ENCODE data around the gene PTPRJ.
"Not testable (repeated sequence)": the region's sequence is repeated elsewhere in the genome, so short reads cannot be mapped to it uniquely, and the experiment has no call there.

PTPRJ gene

GRCh38 chr11:48180627-48181026, 200.3 kb downstream of the PTPRJ start:
- no peak for TF ChIP-seq CTCF (IDR thresholded peaks at IDR 0.05; ENCODE audit: extremely low read depth, missing control alignments)
- no peak for DNase-seq (ENCODE audit: low spot score)

- no peak for DNase-seq (ENCODE audit: low spot score)
- TF ChIP-seq CTCF (IDR thresholded peaks at IDR 0.05; ENCODE audit: extremely low read depth, missing control alignments): no peak
Observed at GRCh38 chr11:48182860-48183526, 202.6 kb downstream of the PTPRJ start.

GRCh38 chr11:48184452-48184851, 204.1 kb downstream of the PTPRJ start:
- no peak for TF ChIP-seq CTCF (IDR thresholded peaks at IDR 0.05; ENCODE audit: extremely low read depth, missing control alignments)
- DNase-seq (ENCODE audit: low spot score): no peak

GRCh38 chr11:48190906-48191654, 210.7 kb downstream of the PTPRJ start:
- DNase-seq (ENCODE audit: low spot score): not testable (repeated sequence)

- TF ChIP-seq CTCF (IDR thresholded peaks at IDR 0.05; ENCODE audit: extremely low read depth, missing control alignments): no peak
- DNase-seq (ENCODE audit: low spot score): no peak
Observed at GRCh38 chr11:48193876-48194275, 213.5 kb downstream of the PTPRJ start.

GRCh38 chr11:48207881-48208280, 227.5 kb downstream of the PTPRJ start:
- no peak for TF ChIP-seq CTCF (IDR thresholded peaks at IDR 0.05; ENCODE audit: extremely low read depth, missing control alignments)

GRCh38 chr11:48210052-48210451, 229.7 kb downstream of the PTPRJ start:
- no peak for TF ChIP-seq CTCF (IDR thresholded peaks at IDR 0.05; ENCODE audit: extremely low read depth, missing control alignments)
- DNase-seq (ENCODE audit: low spot score): no peak

More at GRCh38 chr11:48207881-48208280, 227.5 kb downstream of the PTPRJ start:
- no peak for DNase-seq (ENCODE audit: low spot score)
